Measurements from ENCODE around the gene POU2F2.

Gene POU2F2

GRCh38 chr19:42071247-42071646 is 61.0 kb downstream of the POU2F2 start:
- no peak for TF ChIP-seq CTCF (IDR thresholded peaks at IDR 0.05; ENCODE audit: extremely low read depth, missing control alignments)
- no peak for DNase-seq (ENCODE audit: low spot score)

- TF ChIP-seq CTCF (IDR thresholded peaks at IDR 0.05; ENCODE audit: extremely low read depth, missing control alignments), result no peak
- no peak for DNase-seq (ENCODE audit: low spot score)
Measured at GRCh38 chr19:42069619-42070351, 62.5 kb downstream of the POU2F2 start, which contains the start of gene GRIK5. Gene GRIK5, minus strand, starts transcription at chr19:42070206. Its CDS starts 4,436 bp downstream, at chr19:42065770.

GRCh38 chr19:42068756-42069571 is 63.3 kb downstream of the POU2F2 start:
- no peak for DNase-seq (ENCODE audit: low spot score)
- TF ChIP-seq CTCF (IDR thresholded peaks at IDR 0.05; ENCODE audit: extremely low read depth, missing control alignments), result no peak

- DNase-seq (ENCODE audit: low spot score), result no peak
- no peak for TF ChIP-seq CTCF (IDR thresholded peaks at IDR 0.05; ENCODE audit: extremely low read depth, missing control alignments)
Measured at GRCh38 chr19:42068361-42068755, 63.9 kb downstream of the POU2F2 start.

- no peak for DNase-seq (ENCODE audit: low spot score)
- TF ChIP-seq CTCF (IDR thresholded peaks at IDR 0.05; ENCODE audit: extremely low read depth, missing control alignments), result no peak
Measured at GRCh38 chr19:42067315-42067888, 64.8 kb downstream of the POU2F2 start.

GRCh38 chr19:42066075-42066754 is 66.0 kb downstream of the POU2F2 start:
- no peak for TF ChIP-seq CTCF (IDR thresholded peaks at IDR 0.05; ENCODE audit: extremely low read depth, missing control alignments)
- no peak for DNase-seq (ENCODE audit: low spot score)

Data from GM20000 (cell line).